K562 (cell line): ENCODE measurements around the gene SORCS2. TPM values are rescaled to one million over a fixed set of nuclear protein-coding genes. Genes with fewer than 3 reads are reported as not detected.
A peak's percentile ranks its signal among the peaks of the same experiment; 100 is the strongest.

Source experiments
- ATAC-seq: fragments of 200-7000 bp; cut with Tn5 transposase; 3 replicates; pipeline ENCODE4 v1.9.1; 2020; ENCODE audit warnings: moderate library complexity
- BruUV-seq: library from RNA; stranded (reverse); fragments of 400-500 nt; replicated peaks from 2 replicates; lab custom pipeline; 2021; lab: Mats Ljungman, UMichigan
- CTCF ChIA-PET: fragments of 300-600 bp; formaldehyde crosslinking; extraction: SDS; loops from one replicate; lab custom pipeline; 2021; ENCODE audit warnings: low intra/inter-chr PET ratio; lab: Yijun Ruan, JAX
- POLR2A ChIA-PET: fragments of 300-600, 350-650 bp; sonication (Branson Sonifier 250); formaldehyde crosslinking; extraction: SDS; loops from one replicate; lab custom pipeline; 2021; ENCODE audit warnings: antibody characterized with exemption, inconsistent platforms; lab: Yijun Ruan, JAX
- DNase-seq, 4 experiments: peaks; one replicate each; pipeline versions ENCODE4 v3.0.0 to v3.0.0-alpha.2; 2011 to 2018; ENCODE audit warnings: low spot score in 3 of 4, mixed read lengths in 3 of 4; ENCODE audit errors: extremely low read depth in 1 of 4
- FAIRE-seq: peaks from 2 replicates; lab custom pipeline; 2011; peaks lifted over from hg19 to GRCh38; lab: Jason Lieb, UNC
- H2AFZ ChIP-seq: 2 replicates; pipeline ENCODE4 v1.6.0; 2011; ENCODE audit warnings: low read depth, low read length, control low read depth, inconsistent platforms
- H3K27ac ChIP-seq: fragments of 200-600 bp; 3 replicates; pipeline ENCODE4 v1.8.0; 2011; ENCODE audit warnings: low read depth, mild to moderate bottlenecking, control low read depth, inconsistent platforms, low read length, moderate library complexity, mixed read lengths; ENCODE audit errors: extremely low read depth
- H3K27me3 ChIP-seq, 2 experiments: fragments of 300-600 bp in 1 of 2; 2 replicates in 1 of 2; 3 replicates in 1 of 2; pipeline versions ENCODE4 v1.6.0 to v1.8.0; 2011; ENCODE audit warnings: inconsistent platforms in 2 of 2, low read length in 2 of 2, mild to moderate bottlenecking in 1 of 2, mixed read lengths in 1 of 2, moderate library complexity in 1 of 2; ENCODE audit not compliant: control insufficient read depth in 2 of 2, insufficient read depth in 2 of 2
- H3K36me3 ChIP-seq: fragments of 300-600 bp; 3 replicates; pipeline ENCODE4 v1.8.0; 2011; ENCODE audit warnings: mild to moderate bottlenecking, low read length, inconsistent platforms; ENCODE audit not compliant: control insufficient read depth, insufficient read depth
- H3K4me1 ChIP-seq, 2 experiments: fragments of 200-600 bp in 1 of 2; replicated peaks in 1 of 2; 2 replicates in 1 of 2; 3 replicates in 1 of 2; pipeline versions ENCODE4 v1.5.1 to v1.8.0; 2011; ENCODE audit warnings: inconsistent platforms in 2 of 2, low read length in 2 of 2, mild to moderate bottlenecking in 1 of 2, mixed read lengths in 1 of 2, moderate library complexity in 1 of 2; ENCODE audit not compliant: control insufficient read depth in 2 of 2, insufficient read depth in 2 of 2
- H3K4me2 ChIP-seq: 2 replicates; pipeline ENCODE4 v1.6.1; 2011; ENCODE audit warnings: low read length, control low read depth, inconsistent platforms, mixed read lengths; ENCODE audit not compliant: insufficient read depth
- H3K4me3 ChIP-seq: fragments of 200-600 bp; sonication (generic), shearing (Covaris generic); 2 replicates; pipeline ENCODE4 v1.5.1; 2016; ENCODE audit warnings: control low read depth, inconsistent platforms
- H3K79me2 ChIP-seq: fragments of 200-600 bp; 3 replicates; pipeline ENCODE4 v1.8.0; 2011; ENCODE audit warnings: low read length, inconsistent platforms; ENCODE audit not compliant: control insufficient read depth, insufficient read depth
- H3K9ac ChIP-seq, 2 experiments: 2 replicates each; pipeline versions ENCODE4 v1.6.0 to v1.6.1; 2011; ENCODE audit warnings: low read depth in 2 of 2, low read length in 2 of 2, control low read depth in 1 of 2, inconsistent platforms in 1 of 2, mild to moderate bottlenecking in 1 of 2, mixed read lengths in 1 of 2; ENCODE audit not compliant: insufficient read depth in 1 of 2
- H3K9me1 ChIP-seq: one replicate; pipeline ENCODE4 v1.6.0; 2011; ENCODE audit warnings: inconsistent platforms, mild to moderate bottlenecking, low read length, moderate library complexity; ENCODE audit not compliant: control insufficient read depth, insufficient read depth
- H3K9me3 ChIP-seq: replicated peaks from 2 replicates; pipeline ENCODE4 v1.5.1; 2011; ENCODE audit warnings: low read depth, low read length, inconsistent platforms; ENCODE audit not compliant: control insufficient read depth, insufficient read depth
- H4K20me1 ChIP-seq: replicated peaks from 2 replicates; pipeline ENCODE4 v1.6.1; 2011; ENCODE audit warnings: low read length, inconsistent platforms, mixed read lengths; ENCODE audit not compliant: control insufficient read depth, insufficient read depth
- AFF1 ChIP-seq, 2 experiments: fragments of 450-650 bp; IDR thresholded peaks; 2 replicates each; pipeline ENCODE4 v1.6.1; 2018; ENCODE audit warnings: mild to moderate bottlenecking in 2 of 2, low read depth in 1 of 2; ENCODE audit not compliant: partially characterized antibody in 2 of 2
- DIDO1 ChIP-seq: fragments of 450-650 bp; IDR thresholded peaks from 2 replicates; pipeline ENCODE4 v1.6.1; 2016; ENCODE audit warnings: low read depth, missing biosample characterization, missing genetic modification characterization
- HMG20B ChIP-seq: fragments of 250-450 bp; sonication (Bioruptor Pico); IDR thresholded peaks from 2 replicates; pipeline ENCODE4 v1.5.0; 2021; ENCODE audit warnings: mild to moderate bottlenecking
- KDM4B ChIP-seq, 2 experiments: fragments of 450-650 bp in 1 of 2; sonication (generic) in 1 of 2; IDR thresholded peaks; 2 replicates each; pipeline ENCODE4 v1.6.1; 2016 to 2017; ENCODE audit warnings: borderline replicate concordance in 2 of 2, antibody characterized with exemption in 1 of 2, low read depth in 1 of 2, mild to moderate bottlenecking in 1 of 2
- NFIC ChIP-seq: fragments of 450-650 bp; IDR thresholded peaks from 2 replicates; pipeline ENCODE4 v1.6.1; 2017; ENCODE audit warnings: mild to moderate bottlenecking, inconsistent platforms
- RBM25 ChIP-seq: fragments of 200-400 bp; formaldehyde crosslinking; IDR thresholded peaks from 2 replicates; pipeline ENCODE4 v1.6.1; 2018; ENCODE audit warnings: low read length, low read depth, moderate library complexity; ENCODE audit not compliant: severe bottlenecking
- SMC3 ChIP-seq: conservative IDR thresholded peaks from 2 replicates; pipeline ENCODE4 v1.6.1; 2011; ENCODE audit warnings: low read depth, low read length, improper control_type of control experiment; ENCODE audit not compliant: insufficient read depth
- ZNF12 ChIP-seq: sonication (generic); formaldehyde crosslinking; IDR thresholded peaks from 2 replicates; pipeline ENCODE4 v1.4.0; 2020; ENCODE audit warnings: mild to moderate bottlenecking, missing genetic modification reagents
- ZNF644 ChIP-seq: fragments of 200-800 bp; sonication (Bioruptor generic); IDR thresholded peaks from 2 replicates; pipeline ENCODE4 v1.6.1; 2016; ENCODE audit warnings: low read depth, missing genetic modification characterization, missing compliant biosample characterization
- WGBS: fragments of 100-300 bp; shearing (Covaris generic); methylation state at CpG from one replicate; pipeline ENCODE4 v1.1.6; 2016; ENCODE audit warnings: low coverage, mixed read lengths; ENCODE audit not compliant: insufficient coverage; ENCODE audit errors: missing lambda C conversion rate; 5-methylcytosine and 5-hydroxymethylcytosine counted together
- in situ Hi-C: fragments of 300-500 bp; cut with MboI; formaldehyde crosslinking; loops from 4 replicates; pipeline ENCODE4 v1.15.0; 2018; ENCODE audit warnings: inconsistent platforms, mixed read lengths
- intact Hi-C: fragments of 100-400 bp; cut with micrococcal nuclease; formaldehyde crosslinking; loops from 2 replicates; pipeline ENCODE4 v1.14.2; 2022
- polyA plus RNA-seq, 8 experiments: library from polyadenylated mRNA; depleted of rRNA in 4 of 8; stranded (reverse) in 5 of 8; unstranded in 3 of 8; fragments of >200 nt; fragmentation: Nextera tagmentation in 2 of 8; fragmentation: Illumina TruSeq in 1 of 8; extraction: Ambion mirVana in 2 of 8; extraction: Trizol in 1 of 8; gene quantifications; 2 replicates each; pipeline versions ENCODE4 v1.2.1 to v1.2.3, GENCODE V29; 2011 to 2014; ENCODE audit warnings: inconsistent platforms in 1 of 8, missing spikeins in 1 of 8
- total RNA-seq, 7 experiments: library from RNA; depleted of rRNA in 6 of 7; stranded (reverse); fragments of >200 nt in 6 of 7; fragmentation: Illumina TruSeq in 2 of 7; extraction: Trizol in 2 of 7; gene quantifications; 2 replicates each; pipeline versions ENCODE4 v1.2.1 to v1.2.3, GENCODE V29; 2011 to 2021; ENCODE audit warnings: low replicate concordance in 1 of 7

SORCS2 gene
- total and polyA plus RNA-seq, 9 of the 15 experiments (the other 6 are each of a cell fraction or from before 2014, with no cell fraction given), result not detected

- intact Hi-C loops, result no loop called here
- Histone ChIP-seq H3K4me1 (no peaks in the 10 kb centered on the region), H3K9ac (no peak overlapping the region), H3K36me3 (no peaks in the 10 kb centered on the region), H4K20me1 (peaks cover 7% of the 10 kb centered on the region), H3K79me2 (no peaks in the 10 kb centered on the region), H2AFZ (no peak overlapping the region), H3K9me3 (no peaks in the 10 kb centered on the region)
- WGBS, result 0% methylated on average over 6 of the region's 6 CpGs
- POLR2A ChIA-PET, result no interaction called here
- no peak for ATAC-seq
- CTCF ChIA-PET, result no interaction called here
- peak in 1 of 4 experiments; percentile 2 for DNase-seq
- no peak for TF ChIP-seq ZNF644 (tag)
- TF ChIP-seq DIDO1 (tag), result no peak
- TF ChIP-seq RBM25, result peak; percentile 56
- peak; percentile 33 for TF ChIP-seq NFIC
- TF ChIP-seq, all 486 proteins: peak for 2
- FAIRE-seq, result no peak
- H3K27me3 ChIP-seq, result peaks cover 10 to 43% of the 10 kb centered on the region in 2 experiments; a peak in 4 of 5 replicates
- in situ Hi-C loops, result no loop called here
- no TSS peak for BruUV-seq
- H3K9me1 ChIP-seq, result peaks cover 2% of the 10 kb centered on the region
- no peak overlapping the region for H3K27ac ChIP-seq
- no peak overlapping the region for H3K4me2 ChIP-seq
- no peak overlapping the region for H3K4me3 ChIP-seq
These were observed 205.7 kb downstream of the SORCS2 start for GRCh38 chr4:7398104-7398423.

- Histone ChIP-seq H3K79me2 (no peaks in the 10 kb centered on the region), H3K4me3 (no peak overlapping the region), H3K4me1 (no peaks in the 10 kb centered on the region), H4K20me1 (peaks cover 7% of the 10 kb centered on the region), H3K9me1 (peaks cover 2% of the 10 kb centered on the region), H3K4me2 (no peak overlapping the region), H3K27ac (no peak overlapping the region), H3K9ac (no peak overlapping the region), H2AFZ (no peak overlapping the region), H3K9me3 (no peaks in the 10 kb centered on the region), H3K36me3 (no peaks in the 10 kb centered on the region), H3K27me3 (peaks cover 3 to 35% of the 10 kb centered on the region in 2 experiments; a peak in 3 of 5 replicates)
- TF ChIP-seq SMC3 (no peak), KDM4B (IDR thresholded peaks at IDR 0.05; ENCODE audit: borderline replicate concordance in 2 of 2, low read depth in 1 of 2) (no peak), HMG20B (CRISPR knock-in tag) (no peak), AFF1 (IDR thresholded peaks at IDR 0.05; ENCODE audit: low read depth in 1 of 2, partially characterized antibody in 2 of 2) (no peak), ZNF12 (CRISPR knock-in tag) (no peak)
- FAIRE-seq, result no peak
- intact Hi-C loops, result no loop called here
- POLR2A ChIA-PET, result interaction anchor here (0.6 kb wide), 1 partner anchor 405 kb away, joined by 3 read pairs; no protein-coding TSS in a partner anchor
- DNase-seq, result no peak
- 2% methylated on average over 8 of the region's 8 CpGs for WGBS
- CTCF ChIA-PET, result no interaction called here
- no TSS peak for BruUV-seq
- in situ Hi-C loops, result no loop called here
- ATAC-seq, result no peak
These were observed 206.6 kb downstream of the SORCS2 start for GRCh38 chr4:7398788-7399439.
